ENCODE measurements around the gene TAL1.

The TAL1 gene

GRCh38 chr1:47229031-47229885 lies 2.8 kb downstream of the TAL1 start:
- no peak for DNase-seq

DNA sequence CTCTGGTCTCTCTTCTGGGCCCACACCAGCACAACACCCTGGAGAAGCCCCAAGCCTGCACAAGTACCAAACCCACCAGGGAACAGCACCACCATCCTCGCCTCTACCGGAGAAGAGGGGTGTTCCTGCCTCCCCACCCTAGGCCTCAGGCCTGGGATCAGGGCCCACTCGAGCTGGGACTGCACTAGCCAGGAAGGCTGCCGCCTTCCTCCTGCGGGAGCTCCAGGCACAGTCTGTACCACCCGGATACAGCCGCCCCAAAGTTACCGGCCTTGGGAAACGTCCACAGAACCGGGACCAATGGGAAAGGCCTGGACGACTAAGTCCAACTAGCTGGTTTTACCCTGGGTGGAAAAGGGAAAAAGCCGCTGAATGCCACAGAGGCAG lies 3.4 kb downstream of the TAL1 start:
- no peak for DNase-seq

DNA sequence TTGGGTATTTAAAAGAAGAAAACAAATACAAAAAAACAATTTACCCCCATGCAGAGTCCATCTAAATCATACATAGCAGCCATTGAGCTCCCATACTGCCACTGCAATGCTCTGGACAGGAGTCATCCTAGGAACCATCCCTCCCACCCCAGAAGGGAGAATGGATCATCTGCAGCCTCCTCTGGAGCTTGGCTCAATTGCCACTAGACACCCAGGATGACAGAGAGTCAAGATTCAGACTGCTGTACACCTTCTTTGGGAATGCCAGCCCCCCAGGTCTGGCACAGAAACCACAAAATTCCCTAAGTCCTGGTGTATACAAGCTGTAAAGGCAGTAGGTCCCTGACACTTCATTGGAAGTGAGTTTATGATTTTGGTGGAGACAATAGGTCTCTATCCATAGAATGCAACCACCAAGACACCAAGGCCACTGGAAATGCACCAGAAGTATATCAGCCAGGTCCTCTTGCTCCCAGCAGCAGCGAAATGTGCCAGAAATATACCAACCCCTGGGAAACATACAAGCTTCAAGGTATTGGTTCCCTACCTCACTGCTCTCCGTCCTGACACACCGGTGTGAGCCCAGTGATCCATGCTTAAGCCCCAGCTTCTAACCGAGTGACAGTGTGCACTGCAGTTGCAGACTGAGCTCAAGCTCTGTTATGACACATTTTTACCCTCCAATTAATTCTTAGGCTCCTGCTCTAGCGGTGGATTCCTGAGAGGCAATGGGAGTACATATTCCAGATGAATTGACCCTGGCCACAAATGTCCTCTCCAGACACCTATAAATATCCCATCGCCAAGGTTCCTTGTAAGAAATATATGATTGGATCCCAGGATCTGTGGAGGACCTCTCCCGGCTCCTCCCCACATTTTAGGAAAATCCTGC lies 4.4 kb downstream of the TAL1 start:
- DNase-seq, result no peak

DNA sequence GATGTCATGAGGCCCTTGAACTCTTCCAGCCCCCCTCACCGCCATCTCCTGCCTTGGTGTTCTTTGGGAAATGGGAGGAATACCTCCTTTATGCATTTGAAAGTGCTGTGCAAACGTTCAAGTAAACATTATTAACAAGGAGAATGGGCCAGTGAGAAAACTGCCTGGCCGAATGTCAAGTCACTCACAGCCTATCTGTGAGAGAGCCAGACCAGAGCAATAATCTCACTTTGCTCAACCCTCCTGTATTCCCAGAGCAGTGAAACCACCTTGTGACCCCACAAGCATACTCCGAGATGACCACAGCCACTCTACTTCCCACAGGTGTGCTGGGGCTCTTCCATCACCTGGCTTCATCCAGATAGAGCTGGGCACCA lies 5.2 kb downstream of the TAL1 start:
- no peak for DNase-seq

DNA sequence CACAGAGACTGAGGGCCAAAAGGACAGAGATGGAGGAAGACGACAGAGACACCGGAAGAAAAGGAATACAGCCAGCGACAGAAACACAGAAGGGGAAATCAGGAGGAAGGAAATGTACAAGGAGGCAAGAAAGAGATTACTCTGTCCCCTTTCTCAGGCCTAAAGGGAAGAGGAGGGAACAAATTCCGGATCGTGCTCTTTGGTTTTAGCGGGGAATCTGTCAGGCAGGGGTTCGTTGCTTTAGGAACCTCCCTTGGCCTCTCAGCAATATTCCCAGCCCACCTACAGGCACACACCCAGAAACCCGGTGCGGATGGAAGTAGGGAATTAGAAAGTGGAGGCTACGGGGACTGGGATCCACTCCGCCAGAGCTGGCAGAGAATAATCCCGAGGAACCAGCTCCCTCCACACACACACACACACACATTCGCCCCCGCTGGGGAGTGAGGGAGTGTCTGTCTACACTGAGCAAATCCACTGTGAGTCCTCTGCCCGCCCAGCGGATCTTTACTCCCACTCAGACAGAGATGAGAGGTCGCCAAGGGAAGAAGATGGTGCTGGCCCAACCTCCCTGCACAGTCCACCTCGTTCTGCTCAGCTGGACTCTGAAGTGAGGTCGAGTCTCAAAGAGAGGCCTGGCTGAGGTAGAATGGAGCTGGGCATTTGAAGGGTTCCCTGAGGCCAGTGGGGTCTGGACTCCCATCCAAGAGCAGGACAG lies 5.7 kb downstream of the TAL1 start:
- DNase-seq, result no peak

DNA sequence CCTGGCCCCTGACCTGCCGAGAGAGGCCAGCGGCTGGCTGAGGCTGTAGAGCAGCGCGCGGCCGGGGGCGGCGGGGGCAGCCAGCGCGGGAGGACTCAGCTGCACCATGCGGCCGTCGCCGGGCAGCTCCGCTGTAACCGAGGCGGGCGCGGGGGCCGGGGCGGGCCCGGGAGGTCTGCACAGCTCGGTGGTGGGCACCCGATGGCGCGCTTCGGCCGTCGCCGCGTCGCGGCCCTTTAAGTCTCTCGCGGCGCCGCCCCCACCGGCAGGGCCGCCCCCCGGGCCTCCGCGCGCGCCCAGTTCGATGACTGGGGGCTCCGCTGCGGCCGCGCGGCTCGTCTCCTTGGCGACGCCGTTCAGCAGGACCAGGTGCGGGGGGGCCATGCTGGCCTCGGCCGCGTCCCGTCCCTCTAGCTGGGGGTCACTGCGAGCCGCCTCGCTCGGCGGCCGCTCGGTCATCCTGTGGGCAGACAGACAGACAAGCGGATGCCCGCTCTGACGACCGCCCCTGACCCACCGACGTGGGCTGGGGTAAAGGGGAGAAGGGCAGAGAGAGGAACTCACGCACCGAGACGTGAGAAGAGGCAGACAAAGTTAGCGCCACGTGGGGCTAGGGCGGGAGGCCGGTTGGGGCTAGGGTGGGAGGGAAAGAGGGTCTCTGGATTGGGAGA lies 6.5 kb downstream of the TAL1 start:
- peak; percentile 16 for DNase-seq

DNA sequence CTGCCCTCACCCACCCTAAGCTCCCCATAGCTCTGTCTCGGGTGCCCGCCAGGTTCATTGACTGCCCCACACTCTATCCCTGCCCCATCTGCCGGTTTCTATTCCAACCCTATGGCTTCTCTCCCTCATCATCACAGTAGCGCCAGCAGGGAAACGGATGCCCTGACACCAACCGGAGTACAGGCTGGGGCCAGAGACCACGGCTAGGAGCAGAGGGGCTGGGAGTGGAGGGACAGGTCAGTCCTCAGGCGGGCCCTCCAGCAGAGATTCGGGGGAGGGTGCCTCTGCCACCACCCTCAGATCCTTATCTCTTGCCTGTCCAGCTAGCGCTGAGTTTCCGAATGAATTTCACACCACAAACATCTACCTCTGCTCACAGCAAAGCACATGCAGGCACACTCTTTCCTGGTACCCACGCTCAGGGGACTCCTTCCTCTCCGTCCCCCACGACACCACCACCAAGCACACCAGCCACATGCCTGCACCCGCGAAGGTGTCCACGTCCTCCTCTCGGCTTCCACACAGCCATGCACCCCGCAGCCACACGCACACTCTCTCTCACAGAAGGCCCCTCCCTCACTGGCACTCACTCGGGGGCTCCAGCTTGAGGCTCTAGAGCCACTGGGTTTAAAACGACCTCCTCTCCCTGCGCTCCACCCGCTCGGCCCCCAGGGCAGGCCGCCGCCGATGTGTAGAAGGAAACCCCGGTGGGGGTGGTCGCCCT lies 7.2 kb downstream of the TAL1 start:
- no peak for DNase-seq

DNA sequence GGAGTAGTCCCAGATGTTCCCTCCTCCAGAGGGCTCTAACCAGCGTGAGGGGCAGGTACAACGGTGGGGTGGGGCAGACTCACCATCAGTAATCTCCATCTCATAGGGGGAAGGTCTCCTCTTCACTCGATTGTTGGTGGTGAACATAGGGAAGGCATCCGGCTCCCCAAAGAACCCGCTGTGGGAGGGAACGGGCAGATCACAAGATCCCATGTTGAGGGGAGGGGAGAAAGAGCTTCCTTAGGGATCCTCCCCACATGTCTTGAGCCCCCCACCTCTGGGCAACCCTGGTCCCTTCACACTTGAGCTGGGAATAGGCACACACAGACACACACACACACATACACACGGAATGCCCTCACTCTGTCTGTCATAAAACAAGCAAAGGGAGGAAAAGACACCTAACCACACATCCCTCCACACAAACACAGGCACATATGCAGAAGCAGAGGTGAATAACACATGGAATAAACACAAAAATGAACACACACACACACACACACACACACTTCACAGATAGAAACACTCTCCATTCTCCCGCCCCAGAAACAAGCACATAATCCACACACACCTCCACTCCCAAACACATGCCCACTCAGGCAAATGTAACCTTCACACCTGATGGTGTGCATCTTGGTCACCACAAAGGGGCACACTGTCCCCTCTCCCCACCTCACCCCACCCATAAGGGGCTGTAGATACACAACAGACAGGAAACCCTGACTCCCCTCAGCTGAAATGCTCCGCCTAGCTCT lies 7.9 kb downstream of the TAL1 start:
- no peak for DNase-seq

DNA sequence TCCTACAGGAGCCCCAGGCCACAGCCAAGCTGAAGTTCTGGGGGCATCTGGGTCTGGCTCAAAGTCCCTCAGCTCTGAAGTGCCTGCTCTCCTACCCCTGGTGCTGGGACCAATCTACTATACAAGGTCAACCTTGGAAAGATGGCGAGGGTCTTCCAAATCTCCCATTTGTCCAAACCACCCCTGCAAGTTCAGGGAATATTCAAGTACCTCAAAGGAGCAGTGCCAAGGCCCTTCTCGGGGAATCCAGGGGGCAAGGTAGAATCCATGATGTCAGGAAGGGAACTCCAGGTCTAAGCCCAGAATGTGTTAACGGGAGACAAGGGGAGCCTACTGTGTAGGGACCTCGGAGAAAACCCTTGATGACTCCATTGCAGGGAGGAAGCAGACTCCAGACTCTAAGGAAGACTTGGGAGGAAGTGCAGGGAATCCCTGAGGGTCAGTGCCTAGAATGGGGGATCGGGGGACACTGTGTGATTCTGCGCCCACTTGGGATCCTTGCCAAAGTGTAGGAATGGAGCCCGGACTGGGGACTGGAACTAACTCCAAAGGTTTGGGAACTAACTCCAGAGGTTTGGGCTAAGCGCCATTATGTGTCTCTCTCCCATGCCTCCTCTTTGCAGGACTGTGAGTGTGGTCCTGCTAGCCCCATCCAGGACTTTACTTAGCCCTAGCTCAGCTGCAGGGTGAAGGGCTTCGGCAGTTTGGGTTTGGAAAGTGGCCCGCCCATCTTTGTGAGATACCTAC lies 8.7 kb downstream of the TAL1 start:
- no peak for DNase-seq

- no peak for DNase-seq
These were observed 9.5 kb downstream of the TAL1 start for GRCh38 chr1:47222476-47222875.

GRCh38 chr1:47219590-47220220 lies 12.3 kb downstream of the TAL1 start:
- DNase-seq, result no peak

DNA sequence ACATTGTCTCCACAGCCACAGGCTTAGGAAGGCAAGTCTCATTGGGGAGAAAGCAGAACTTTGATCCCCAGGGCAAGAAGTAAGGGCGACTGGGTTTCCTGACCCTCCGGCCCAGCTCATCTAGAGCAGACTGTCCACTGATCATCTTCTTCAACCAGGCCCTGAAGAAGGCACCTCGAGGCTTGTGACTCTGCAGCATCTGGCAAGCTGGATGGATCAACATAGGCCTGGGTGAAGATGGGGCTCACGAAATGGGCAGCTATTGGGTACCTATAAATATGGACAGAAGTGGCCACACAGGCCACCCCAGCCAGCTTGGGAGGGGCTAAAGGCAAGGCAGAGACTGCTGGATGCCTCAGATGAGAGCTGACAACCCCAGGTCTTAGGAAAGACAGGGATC lies 13.0 kb downstream of the TAL1 start:
- no peak for DNase-seq

- no peak for DNase-seq
These were observed 15.6 kb downstream of the TAL1 start for GRCh38 chr1:47216278-47217059.

DNA sequence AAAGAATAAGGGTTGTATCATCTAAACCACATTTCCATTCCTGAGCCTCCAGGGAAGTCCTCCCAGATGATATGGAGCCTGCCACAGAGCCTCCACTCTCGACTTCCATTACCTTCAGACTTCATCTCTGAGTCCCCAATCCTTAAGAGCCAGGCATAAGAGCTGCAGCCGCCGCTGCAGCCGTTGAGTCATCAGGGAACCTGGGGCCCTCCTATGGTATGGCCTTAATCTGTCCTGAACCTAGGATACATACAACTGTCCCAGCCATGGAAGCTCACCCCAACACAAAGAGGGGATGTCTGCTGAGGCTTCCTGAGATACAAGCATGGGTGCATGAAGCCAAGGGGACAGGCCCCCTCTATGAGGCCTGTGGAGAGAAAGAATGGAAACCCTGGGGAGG lies 16.3 kb downstream of the TAL1 start:
- no peak for DNase-seq

- no peak for DNase-seq
These were observed 17.5 kb downstream of the TAL1 start for GRCh38 chr1:47214549-47214948.

- no peak for DNase-seq
These were observed 18.6 kb downstream of the TAL1 start for GRCh38 chr1:47213230-47213963.

DNA sequence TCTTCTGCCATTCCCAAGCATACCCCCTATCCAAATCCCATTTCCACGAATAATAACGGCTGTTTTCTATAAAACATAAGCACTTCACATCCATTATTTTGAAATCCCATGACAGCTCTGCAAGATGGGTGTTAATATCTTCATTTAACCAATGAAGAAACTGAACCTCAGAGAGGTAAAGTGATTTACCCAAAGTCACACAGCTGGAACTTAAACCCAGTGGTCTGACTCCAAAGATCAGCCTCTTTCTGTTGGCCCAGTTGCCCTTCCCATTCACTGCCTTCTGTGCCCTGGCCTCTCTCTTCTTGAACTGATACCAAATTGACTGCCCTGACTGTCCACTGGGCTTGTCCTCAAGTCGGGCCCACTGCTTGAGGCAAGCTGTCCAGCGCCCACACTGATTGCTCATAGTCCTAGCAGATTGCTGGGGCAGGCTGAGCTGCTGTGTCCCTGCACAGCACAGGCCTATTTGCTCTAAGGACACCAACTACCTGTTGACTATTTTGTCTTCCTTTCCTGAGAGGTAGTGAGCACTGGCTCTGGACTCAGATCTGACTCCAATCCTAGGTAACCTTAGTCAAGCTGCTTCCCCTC lies 19.3 kb downstream of the TAL1 start:
- no peak for DNase-seq

- DNase-seq, result no peak
These were observed 20.2 kb downstream of the TAL1 start for GRCh38 chr1:47211796-47212269.
